WTC11 (cell line): Measurements from ENCODE around the gene MAST4.

ENCODE experiments used
- SMAD3 ChIP-seq: sonication (generic); formaldehyde crosslinking; IDR thresholded peaks from 2 replicates; pipeline ENCODE4 v1.8.0; 2022; ENCODE audit warnings: missing genetic modification reagents, mild to moderate bottlenecking, borderline replicate concordance
- TEAD4 ChIP-seq: sonication (generic); formaldehyde crosslinking; IDR thresholded peaks from 2 replicates; pipeline ENCODE4 v1.8.0; 2022; ENCODE audit warnings: mild to moderate bottlenecking, missing genetic modification reagents

DNA sequence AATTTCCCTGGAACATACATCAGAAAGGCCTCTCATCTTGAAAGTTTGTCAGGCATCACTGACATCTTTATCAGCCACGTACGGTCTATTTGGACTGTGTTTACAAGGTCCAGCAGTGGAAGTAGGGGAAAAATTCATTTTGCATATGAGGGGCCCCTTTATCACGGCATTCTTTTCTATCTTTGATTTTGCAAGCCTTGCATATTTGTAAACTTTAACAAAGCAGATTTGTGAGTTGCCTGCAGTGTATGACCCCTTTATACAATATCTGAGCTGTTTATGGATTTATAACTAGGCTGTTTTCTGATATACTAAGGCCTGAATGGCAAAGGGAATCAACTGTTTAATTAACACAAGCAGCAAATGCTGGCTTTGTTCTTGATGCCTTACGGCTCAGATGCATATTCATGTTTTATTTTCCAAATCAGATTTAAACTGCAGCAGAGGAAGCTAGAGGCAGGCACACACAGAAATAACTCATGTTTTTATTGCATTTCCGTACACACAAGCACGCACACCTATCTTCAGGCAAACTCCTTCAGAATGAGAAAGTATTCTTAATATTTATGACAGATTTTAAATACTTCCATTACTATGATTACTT is 539.3 kb downstream of the MAST4 start:
- TF ChIP-seq SMAD3 (CRISPR knock-in tag), result no peak
- TF ChIP-seq TEAD4, result no peak
